Measurements from ENCODE around the gene RHOH.

RHOH gene

GRCh38 chr4:40240040-40240653 lies 43.3 kb downstream of the RHOH start:
- DNase-seq = no peak

GRCh38 chr4:40241026-40241425 lies 44.2 kb downstream of the RHOH start:
- no peak for DNase-seq

GRCh38 chr4:40241941-40242340 lies 45.1 kb downstream of the RHOH start:
- DNase-seq = no peak

GRCh38 chr4:40243386-40243948 lies 46.6 kb downstream of the RHOH start:
- no peak for DNase-seq

GRCh38 chr4:40244606-40245005 lies 47.8 kb downstream of the RHOH start:
- no peak for DNase-seq

- no peak for DNase-seq
These were observed 48.7 kb downstream of the RHOH start for GRCh38 chr4:40245550-40245949.

GRCh38 chr4:40246011-40246900 lies 49.4 kb downstream of the RHOH start:
- DNase-seq = no peak

GRCh38 chr4:40246938-40247337 lies 50.1 kb downstream of the RHOH start:
- no peak for DNase-seq

- DNase-seq = peak; percentile 56
These were observed 50.5 kb downstream of the RHOH start for GRCh38 chr4:40247350-40247749.

- DNase-seq = no peak
These were observed 54.5 kb downstream of the RHOH start for GRCh38 chr4:40251366-40251765.

- DNase-seq = no peak
These were observed 57.1 kb downstream of the RHOH start for GRCh38 chr4:40253906-40254305.

GRCh38 chr4:40254608-40255392 lies 58.0 kb downstream of the RHOH start:
- DNase-seq = peak; percentile 58

GRCh38 chr4:40255393-40256281 lies 58.8 kb downstream of the RHOH start:
- no peak for DNase-seq

- DNase-seq = no peak
These were observed 59.5 kb downstream of the RHOH start for GRCh38 chr4:40256329-40256728.

GRCh38 chr4:40256817-40257216 lies 60.0 kb downstream of the RHOH start:
- no peak for DNase-seq

GRCh38 chr4:40258627-40259026 lies 61.8 kb downstream of the RHOH start:
- DNase-seq = no peak

GRCh38 chr4:40261231-40262076 lies 64.6 kb downstream of the RHOH start:
- no peak for DNase-seq

GRCh38 chr4:40262077-40262528 lies 65.3 kb downstream of the RHOH start:
- DNase-seq = no peak

GRCh38 chr4:40262861-40263260 lies 66.0 kb downstream of the RHOH start:
- DNase-seq = no peak

GRCh38 chr4:40264497-40264896 lies 67.7 kb downstream of the RHOH start:
- DNase-seq = no peak
